ENCODE results near the gene TMIGD3.
"Not testable (repeated sequence)": the region's sequence is repeated elsewhere in the genome, so short reads cannot be mapped to it uniquely, and the experiment has no call there.

Gene TMIGD3

GRCh38 chr1:111503585-111504060 is at the start of gene TMIGD3, which contains the start of gene ADORA3:
Gene TMIGD3, minus strand, starts transcription at chr1:111503633. Its CDS starts 279 bp downstream, at chr1:111503354.
Gene ADORA3, minus strand, starts transcription at chr1:111503633. Its CDS starts 279 bp downstream, at chr1:111503354.
- no peak for DNase-seq

GRCh38 chr1:111553196-111553595 is 49.8 kb upstream of the TMIGD3 start:
- peak; percentile 14 for DNase-seq

- no peak for DNase-seq
Observed at GRCh38 chr1:111552587-111552986, 49.2 kb upstream of the TMIGD3 start.

GRCh38 chr1:111551623-111552411 is 48.4 kb upstream of the TMIGD3 start:
- no peak for DNase-seq

- not testable (repeated sequence) for DNase-seq
Observed at GRCh38 chr1:111547786-111548185, 44.4 kb upstream of the TMIGD3 start.

GRCh38 chr1:111542187-111542586 is 38.8 kb upstream of the TMIGD3 start:
- DNase-seq: no peak

GRCh38 chr1:111541721-111542120 is 38.3 kb upstream of the TMIGD3 start:
- no peak for DNase-seq

- no peak for DNase-seq
Observed at GRCh38 chr1:111540928-111541327, 37.5 kb upstream of the TMIGD3 start.

- peak; percentile 46 for DNase-seq
Observed at GRCh38 chr1:111538343-111539025, 35.1 kb upstream of the TMIGD3 start.

GRCh38 chr1:111535256-111536191 is 32.1 kb upstream of the TMIGD3 start:
- DNase-seq: no peak

GRCh38 chr1:111520053-111520452 is 16.6 kb upstream of the TMIGD3 start:
- DNase-seq: no peak

- no peak for DNase-seq
Observed at GRCh38 chr1:111517469-111518225, 14.2 kb upstream of the TMIGD3 start.

GRCh38 chr1:111516005-111516535 is 12.6 kb upstream of the TMIGD3 start:
- DNase-seq: no peak

GRCh38 chr1:111515291-111516004 is 12.0 kb upstream of the TMIGD3 start:
- DNase-seq: no peak

- DNase-seq: no peak
Observed at GRCh38 chr1:111513410-111514020, 10.1 kb upstream of the TMIGD3 start.

- DNase-seq: no peak
Observed at GRCh38 chr1:111512931-111513330, 9.5 kb upstream of the TMIGD3 start.

- DNase-seq: no peak
Observed at GRCh38 chr1:111512132-111512889, 8.9 kb upstream of the TMIGD3 start.

- DNase-seq: no peak
Observed at GRCh38 chr1:111511370-111511769, 7.9 kb upstream of the TMIGD3 start.

GRCh38 chr1:111509997-111510375 is 6.6 kb upstream of the TMIGD3 start:
- no peak for DNase-seq
